ENCODE data around the gene ARHGAP20. TPM values are rescaled to one million over a fixed set of nuclear protein-coding genes. Genes with fewer than 3 reads are reported as not detected.

The ARHGAP20 gene
- total and polyA plus RNA-seq, 2 donors (not counting 1 experiment from before 2014, with no cell fraction given): 9.4 to 18.1 TPM

DNA sequence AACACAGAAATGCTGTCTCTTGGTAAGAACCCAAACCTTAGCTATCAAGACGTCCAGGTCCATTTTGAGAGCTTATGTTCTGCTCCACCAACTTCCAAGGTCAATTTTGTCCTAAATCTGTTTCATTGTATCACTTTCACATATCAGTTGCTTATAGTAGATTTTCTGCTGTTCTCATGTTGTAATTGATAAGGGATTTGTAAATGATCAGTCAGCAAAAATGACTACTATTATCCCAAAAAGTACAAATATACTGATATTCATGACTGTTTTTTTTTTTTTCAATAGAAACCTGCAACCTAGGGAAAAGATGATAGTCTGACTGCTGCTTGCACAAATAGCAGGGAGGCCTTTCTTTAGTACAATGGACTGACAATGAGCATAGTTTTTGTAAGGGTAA lies 128.1 kb downstream of the ARHGAP20 start:
- Histone ChIP-seq H3K27ac (ENCODE audit: insufficient read depth, low read length) (no peak overlapping the region), H3K4me1 (ENCODE audit: control insufficient read depth, extremely low read depth, insufficient read depth, low read length) (no peaks in the 10 kb centered on the region), H3K27me3 (ENCODE audit: control insufficient read depth, insufficient read depth, low read length) (no peaks in the 10 kb centered on the region), H3K4me3 (replicated peaks in 1 of 4; ENCODE audit: control extremely low read depth in 1 of 4, insufficient read depth in 1 of 4, low read depth in 3 of 4, low read length in 4 of 4) (no peak overlapping the region), H2AFZ (ENCODE audit: low read length) (no peak overlapping the region), H4K20me1 (ENCODE audit: control insufficient read depth, extremely low read depth, insufficient read depth, low read length) (no peaks in the 10 kb centered on the region), H3K4me2 (ENCODE audit: extremely low read depth, insufficient read depth, low read length) (no peak overlapping the region), H3K9ac (ENCODE audit: insufficient read depth, low read length) (no peak overlapping the region), H3K79me2 (ENCODE audit: control insufficient read depth, insufficient read depth, low read length) (no peaks in the 10 kb centered on the region), H3K9me3 (ENCODE audit: control insufficient read depth, insufficient read depth, low read depth, low read length) (no peaks in the 10 kb centered on the region), H3K36me3 (ENCODE audit: control insufficient read depth, insufficient read depth, low read length) (peaks cover 2% of the 10 kb centered on the region)
- DNase-seq (ENCODE audit: low read depth in 2 of 2): no peak
- no peak for TF ChIP-seq EZH2 (IDR thresholded peaks at IDR 0.05; ENCODE audit: low read length, missing control alignments)
- no peak for TF ChIP-seq CTCF (conservative IDR thresholded peaks at IDR 0.05 in 1 of 2, IDR thresholded peaks at IDR 0.05 in 1 of 2; ENCODE audit: low read depth in 1 of 2, low read length in 2 of 2)

DNA sequence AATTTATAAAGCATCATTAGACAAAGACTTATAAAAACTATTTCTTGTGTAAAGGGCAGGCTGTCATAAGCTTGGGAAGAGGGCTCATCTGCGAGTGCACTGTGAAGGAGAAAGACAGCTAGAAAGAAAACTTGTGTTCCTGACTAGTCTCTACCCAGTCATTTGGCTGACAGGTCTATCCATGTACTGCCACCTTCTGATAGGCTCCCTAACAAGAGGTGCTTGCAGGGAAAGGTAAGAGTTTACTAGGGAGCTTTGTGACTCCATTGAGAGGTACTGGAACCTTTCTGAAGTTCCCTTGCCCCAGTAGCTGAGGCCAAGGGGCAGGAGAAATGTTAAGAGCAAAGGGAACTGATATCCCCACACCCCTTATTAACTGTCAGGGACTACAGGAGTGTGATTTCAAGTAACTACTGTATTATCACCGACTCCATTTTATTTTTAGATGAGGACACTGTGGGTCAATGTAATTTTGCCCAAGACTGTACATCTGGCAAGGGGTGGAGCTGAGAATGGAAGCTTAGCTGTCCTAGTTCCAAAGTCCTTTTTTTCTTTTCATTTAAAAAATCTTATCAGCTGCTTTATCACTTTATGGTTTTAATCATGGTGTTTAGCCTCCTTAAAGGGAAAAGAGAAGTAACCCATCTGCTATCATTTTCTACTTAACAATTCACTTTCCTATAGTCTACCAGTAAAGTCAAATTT lies 129.4 kb downstream of the ARHGAP20 start:
- Histone ChIP-seq H3K27me3 (ENCODE audit: control insufficient read depth, insufficient read depth, low read length) (no peaks in the 10 kb centered on the region), H3K27ac (ENCODE audit: insufficient read depth, low read length) (no peak overlapping the region), H3K9me3 (ENCODE audit: control insufficient read depth, insufficient read depth, low read depth, low read length) (no peaks in the 10 kb centered on the region), H3K4me3 (replicated peaks in 1 of 4; ENCODE audit: control extremely low read depth in 1 of 4, insufficient read depth in 1 of 4, low read depth in 3 of 4, low read length in 4 of 4) (no peak overlapping the region), H2AFZ (ENCODE audit: low read length) (no peak overlapping the region), H3K4me2 (ENCODE audit: extremely low read depth, insufficient read depth, low read length) (no peak overlapping the region), H3K9ac (ENCODE audit: insufficient read depth, low read length) (no peak overlapping the region), H3K4me1 (ENCODE audit: control insufficient read depth, extremely low read depth, insufficient read depth, low read length) (no peaks in the 10 kb centered on the region), H3K36me3 (ENCODE audit: control insufficient read depth, insufficient read depth, low read length) (peaks cover 2% of the 10 kb centered on the region), H4K20me1 (ENCODE audit: control insufficient read depth, extremely low read depth, insufficient read depth, low read length) (no peaks in the 10 kb centered on the region), H3K79me2 (ENCODE audit: control insufficient read depth, insufficient read depth, low read length) (no peaks in the 10 kb centered on the region)
- TF ChIP-seq CTCF (conservative IDR thresholded peaks at IDR 0.05 in 1 of 2, IDR thresholded peaks at IDR 0.05 in 1 of 2; ENCODE audit: low read depth in 1 of 2, low read length in 2 of 2) (no peak), EZH2 (IDR thresholded peaks at IDR 0.05; ENCODE audit: low read length, missing control alignments) (no peak)
- DNase-seq (ENCODE audit: low read depth in 2 of 2): no peak

DNA sequence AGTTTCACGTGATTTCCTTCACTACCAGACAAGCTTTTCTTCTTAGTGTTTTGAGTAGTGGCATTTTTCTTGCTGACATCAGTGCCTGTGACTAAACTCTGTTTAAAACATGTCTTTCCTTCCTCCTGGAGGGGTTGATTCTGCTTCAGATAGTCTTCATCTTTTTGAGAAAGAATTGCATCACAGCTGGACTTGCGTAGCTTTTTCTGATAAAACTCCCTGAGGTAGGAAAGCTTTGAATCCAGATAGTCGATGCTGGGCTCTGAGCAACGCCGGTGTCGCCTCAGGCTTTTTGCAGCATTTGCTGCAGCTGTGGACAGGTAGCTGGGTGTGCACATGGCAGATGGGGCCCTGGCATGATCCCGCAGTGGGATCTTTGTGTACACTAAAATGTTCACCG lies 131.7 kb downstream of the ARHGAP20 start:
- H3K27ac ChIP-seq (ENCODE audit: insufficient read depth, low read length): no peak overlapping the region
- DNase-seq (ENCODE audit: low read depth in 2 of 2): no peak
- H3K4me1 ChIP-seq (ENCODE audit: control insufficient read depth, extremely low read depth, insufficient read depth, low read length): no peaks in the 10 kb centered on the region
- H3K9me3 ChIP-seq (ENCODE audit: control insufficient read depth, insufficient read depth, low read depth, low read length): no peaks in the 10 kb centered on the region
- no peak overlapping the region for H3K4me2 ChIP-seq (ENCODE audit: extremely low read depth, insufficient read depth, low read length)
- no peak overlapping the region for H2AFZ ChIP-seq (ENCODE audit: low read length)
- H3K4me3 ChIP-seq (replicated peaks in 1 of 4; ENCODE audit: control extremely low read depth in 1 of 4, insufficient read depth in 1 of 4, low read depth in 3 of 4, low read length in 4 of 4): no peak overlapping the region
- H3K9ac ChIP-seq (ENCODE audit: insufficient read depth, low read length): no peak overlapping the region
- H3K79me2 ChIP-seq (ENCODE audit: control insufficient read depth, insufficient read depth, low read length): no peaks in the 10 kb centered on the region
- no peaks in the 10 kb centered on the region for H3K27me3 ChIP-seq (ENCODE audit: control insufficient read depth, insufficient read depth, low read length)
- no peaks in the 10 kb centered on the region for H4K20me1 ChIP-seq (ENCODE audit: control insufficient read depth, extremely low read depth, insufficient read depth, low read length)
- peaks cover 2% of the 10 kb centered on the region for H3K36me3 ChIP-seq (ENCODE audit: control insufficient read depth, insufficient read depth, low read length)
- no peak for TF ChIP-seq EZH2 (IDR thresholded peaks at IDR 0.05; ENCODE audit: low read length, missing control alignments)
- no peak for TF ChIP-seq CTCF (conservative IDR thresholded peaks at IDR 0.05 in 1 of 2, IDR thresholded peaks at IDR 0.05 in 1 of 2; ENCODE audit: low read depth in 1 of 2, low read length in 2 of 2)

Measured in fibroblast of lung (primary cell).